AG04450 (cell line): ENCODE data around the gene PRPF40B. TPM values are rescaled to one million over a fixed set of nuclear protein-coding genes. Genes with fewer than 3 reads are reported as not detected.

Experiments used
- CTCF ChIA-PET: fragments of 300-600, 350-600 bp; formaldehyde crosslinking; extraction: SDS; loops from one replicate; lab custom pipeline; 2022; ENCODE audit warnings: antibody characterized with exemption, inconsistent platforms; lab: Charles Lee
- POLR2A ChIA-PET: fragments of 350-600 bp; formaldehyde crosslinking; extraction: SDS; loops from one replicate; lab custom pipeline; 2021; ENCODE audit warnings: antibody characterized with exemption, inconsistent platforms; lab: Yijun Ruan, JAX
- DNase-seq: peaks from one replicate; pipeline ENCODE4 v3.0.0-alpha.2; 2011; ENCODE audit warnings: low read depth, low spot score
- H3K27ac ChIP-seq: one replicate; pipeline ENCODE4 v1.5.1; 2012; ENCODE audit warnings: low read depth, low read length, control low read depth
- H3K27me3 ChIP-seq: one replicate; pipeline ENCODE4 v1.6.0; 2012; ENCODE audit warnings: low read length; ENCODE audit not compliant: control insufficient read depth, insufficient read depth
- H3K4me3 ChIP-seq: 2 replicates; pipeline ENCODE4 v1.5.1; 2011; ENCODE audit warnings: mild to moderate bottlenecking, low read depth, low read length, control low read depth
- H3K9me3 ChIP-seq: 2 replicates; pipeline ENCODE4 v1.5.1; 2012; ENCODE audit warnings: low read length; ENCODE audit not compliant: control insufficient read depth, insufficient read depth
- CTCF ChIP-seq: IDR thresholded peaks from 2 replicates; pipeline ENCODE4 v1.5.1; 2011; ENCODE audit warnings: low read depth, low read length, control low read depth, inconsistent platforms
- polyA plus RNA-seq: library from polyadenylated mRNA; depleted of rRNA; stranded (reverse); fragments of >200 nt; gene quantifications from 2 replicates; pipeline ENCODE4 v1.2.3, GENCODE V29; 2011

Gene PRPF40B
- polyA plus RNA-seq, 1 experiment = 9.0 TPM

- ChIA-PET CTCF (interaction anchor here (0.9 to 7.6 kb wide), 6 partner anchors 27 to 293 kb away, joined by 3 to 120 read pairs (median 6); no protein-coding TSS in a partner anchor), POLR2A (no interaction called here)
Observed at GRCh38 chr12:49582201-49582600, 41.2 kb upstream of the PRPF40B start.

GRCh38 chr12:49582850-49583249, 40.5 kb upstream of the PRPF40B start:
- no peak for TF ChIP-seq CTCF
- POLR2A ChIA-PET = no interaction called here
- CTCF ChIA-PET = interaction anchor here (0.9 to 7.6 kb wide), 5 partner anchors 41 to 294 kb away, joined by 3 to 120 read pairs (median 4); partner anchors contain the start of gene PRPF40B
- Histone ChIP-seq H3K4me3 (no peak overlapping the region), H3K9me3 (no peaks in the 10 kb centered on the region), H3K27ac (no peak overlapping the region), H3K27me3 (no peaks in the 10 kb centered on the region)
- no peak for DNase-seq

More at GRCh38 chr12:49582201-49582600, 41.2 kb upstream of the PRPF40B start:
- Histone ChIP-seq H3K27me3 (no peaks in the 10 kb centered on the region), H3K27ac (no peak overlapping the region), H3K9me3 (no peaks in the 10 kb centered on the region), H3K4me3 (no peak overlapping the region)
- no peak for DNase-seq
- TF ChIP-seq CTCF = no peak

- CTCF ChIA-PET = interaction anchor here (0.9 to 7.6 kb wide), 5 partner anchors 40 to 294 kb away, joined by 3 to 120 read pairs (median 4); partner anchors contain the start of gene PRPF40B
- no peak for TF ChIP-seq CTCF
- H3K4me3 ChIP-seq = no peak overlapping the region
- no peaks in the 10 kb centered on the region for H3K9me3 ChIP-seq
- no peak for DNase-seq
- no peak overlapping the region for H3K27ac ChIP-seq
- H3K27me3 ChIP-seq = no peaks in the 10 kb centered on the region
- POLR2A ChIA-PET = no interaction called here
Observed at GRCh38 chr12:49583366-49584094, 39.8 kb upstream of the PRPF40B start.

- no peak overlapping the region for H3K27ac ChIP-seq
- TF ChIP-seq CTCF = no peak
- H3K9me3 ChIP-seq = no peaks in the 10 kb centered on the region
- no peaks in the 10 kb centered on the region for H3K27me3 ChIP-seq
- ChIA-PET POLR2A (no interaction called here), CTCF (interaction anchor here (7.6 kb wide), 1 partner anchor 227 kb away, joined by 120 read pairs; no protein-coding TSS in a partner anchor)
- DNase-seq = no peak
- H3K4me3 ChIP-seq = no peak overlapping the region
Observed at GRCh38 chr12:49584591-49584990, 38.8 kb upstream of the PRPF40B start.
